Stimulated activated naive CD8-positive, alpha-beta T cell treated with anti-CD3 and anti-CD28 coated beads, Interleukin-15, Interleukin-2, amounts not matched to agents 100 ng/mL and 50 ng/mL, for 24 hours (primary cell): Measurements from ENCODE around the gene LRRC8D.
"Not testable (repeated sequence)": the region's sequence is repeated elsewhere in the genome, so short reads cannot be mapped to it uniquely, and the experiment has no call there.

Source experiments
- H3K27ac Mint-ChIP-seq: one replicate; pipeline ENCODE4 v1.8.0; 2021; ENCODE audit warnings: mild to moderate bottlenecking, mixed read lengths
- H3K27me3 Mint-ChIP-seq: one replicate; pipeline ENCODE4 v1.8.0; 2021; ENCODE audit warnings: mixed read lengths
- H3K36me3 Mint-ChIP-seq: one replicate; pipeline ENCODE4 v1.8.0; 2021; ENCODE audit warnings: low read depth, mixed read lengths
- H3K4me1 Mint-ChIP-seq: one replicate; pipeline ENCODE4 v1.8.0; 2021; ENCODE audit warnings: low read depth, mixed read lengths
- H3K4me3 Mint-ChIP-seq: one replicate; pipeline ENCODE4 v1.8.0; 2021; ENCODE audit warnings: mild to moderate bottlenecking, mixed read lengths
- H3K9me3 Mint-ChIP-seq: one replicate; pipeline ENCODE4 v1.8.0; 2021; ENCODE audit warnings: mixed read lengths

The LRRC8D gene

DNA sequence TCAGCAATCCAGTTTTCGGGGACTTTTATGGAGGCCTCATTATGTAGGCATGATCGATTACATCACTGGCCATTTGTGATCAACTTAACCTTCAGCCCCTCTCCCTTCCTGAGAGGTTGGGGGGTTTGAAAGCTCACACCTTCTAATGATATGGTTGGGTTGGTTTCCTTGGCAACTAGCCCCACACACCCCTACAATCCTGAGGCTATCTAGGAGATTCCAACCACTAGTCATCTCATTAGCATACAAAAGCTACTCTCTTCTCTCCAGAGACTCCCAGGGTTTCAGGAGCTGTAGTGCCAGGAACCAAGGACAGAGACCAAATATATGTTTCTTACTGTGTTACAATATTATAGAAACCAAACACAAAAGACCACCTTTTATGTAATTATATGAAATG is 138.9 kb downstream of the LRRC8D start:
- Mint-ChIP-seq H3K4me1 (peaks cover 37% of the 10 kb centered on the region), H3K27me3 (no peaks in the 10 kb centered on the region), H3K36me3 (peaks cover 4% of the 10 kb centered on the region), H3K9me3 (peaks cover 8% of the 10 kb centered on the region), H3K27ac (no peak overlapping the region), H3K4me3 (no peak overlapping the region)

DNA sequence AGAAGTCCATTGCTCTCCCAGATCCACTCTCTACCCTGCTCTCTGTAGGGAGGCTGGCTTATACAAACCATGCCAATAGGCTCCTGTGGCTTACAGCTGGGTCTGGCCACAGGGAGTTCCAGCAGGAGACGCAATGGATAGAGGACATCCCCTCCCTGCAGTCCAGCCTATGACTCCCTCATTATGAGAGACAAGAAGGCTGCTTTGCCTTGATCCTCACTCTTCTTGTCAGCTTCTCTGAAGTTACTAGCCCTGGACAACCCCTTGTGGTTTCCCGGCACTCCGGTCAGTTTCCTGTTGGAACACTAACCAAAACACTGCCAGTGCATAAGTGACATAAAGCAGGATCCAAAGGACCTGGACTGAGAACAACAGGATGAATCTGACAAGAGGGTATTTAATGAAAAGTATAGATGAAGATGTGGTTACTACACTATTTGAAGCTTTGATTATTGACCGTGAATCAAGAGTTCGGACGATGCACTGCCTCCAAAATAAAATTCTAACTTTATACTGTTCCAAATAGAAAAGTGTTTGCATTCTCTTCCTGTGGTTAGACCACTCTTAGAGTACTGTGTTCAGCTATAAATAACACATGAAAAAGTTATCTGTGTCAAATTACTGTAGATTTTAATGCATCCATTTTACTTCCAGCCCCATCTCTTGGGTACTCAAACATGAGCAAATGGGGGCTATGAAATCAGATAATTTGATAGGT is 141.4 kb downstream of the LRRC8D start:
- Mint-ChIP-seq H3K9me3 (peaks cover 8% of the 10 kb centered on the region), H3K36me3 (peaks cover 4% of the 10 kb centered on the region), H3K27ac (no peak overlapping the region), H3K4me1 (peaks cover 35% of the 10 kb centered on the region), H3K27me3 (no peaks in the 10 kb centered on the region), H3K4me3 (no peak overlapping the region)

DNA sequence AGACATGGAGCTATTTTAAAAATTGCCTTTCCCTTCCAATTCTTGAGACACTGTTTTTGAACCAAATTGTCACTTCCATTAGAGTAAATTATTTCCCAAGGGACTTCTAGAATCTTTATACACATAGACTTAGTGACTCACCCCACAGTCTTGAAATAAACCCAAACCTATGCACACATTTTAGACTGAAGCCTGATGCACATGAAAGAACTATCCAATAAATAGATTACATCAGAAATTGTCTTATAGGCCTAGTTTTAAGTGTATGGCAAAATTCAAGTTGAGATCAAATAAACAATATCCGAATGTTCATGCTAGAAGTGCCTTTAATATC is 141.9 kb downstream of the LRRC8D start:
- peaks cover 31% of the 10 kb centered on the region for H3K4me1 Mint-ChIP-seq
- no peak overlapping the region for H3K4me3 Mint-ChIP-seq
- H3K27me3 Mint-ChIP-seq = no peaks in the 10 kb centered on the region
- peaks cover 4% of the 10 kb centered on the region for H3K36me3 Mint-ChIP-seq
- peaks cover 8% of the 10 kb centered on the region for H3K9me3 Mint-ChIP-seq
- H3K27ac Mint-ChIP-seq = no peak overlapping the region

DNA sequence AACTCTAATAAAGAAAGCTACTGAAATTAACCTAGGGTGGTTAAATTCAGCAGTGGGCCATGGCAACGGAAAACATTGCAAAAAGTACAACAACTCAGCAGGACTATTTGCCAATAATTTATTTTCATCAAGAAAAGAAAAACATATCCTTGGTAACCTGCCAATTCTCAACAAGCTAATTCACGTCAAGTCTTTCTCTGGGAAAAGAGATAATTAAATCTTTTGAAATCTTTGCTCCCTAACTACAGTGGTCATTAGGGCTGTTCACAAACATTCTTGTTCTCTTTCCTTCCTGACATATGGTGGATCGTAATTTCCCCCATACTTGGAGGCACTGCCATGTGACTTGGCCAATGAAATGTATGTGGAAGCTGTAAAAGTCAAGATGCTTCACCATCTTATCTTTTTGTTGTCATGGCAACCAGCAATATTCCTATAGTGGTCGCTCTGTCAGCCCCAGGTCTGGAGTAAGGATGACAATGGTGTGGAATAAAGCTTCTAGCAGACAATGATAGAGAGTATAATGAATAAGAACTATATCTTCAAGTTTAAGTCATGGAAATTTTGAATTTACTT is 144.4 kb downstream of the LRRC8D start:
- Mint-ChIP-seq H3K9me3 (no peaks in the 10 kb centered on the region), H3K36me3 (no peaks in the 10 kb centered on the region), H3K27me3 (no peaks in the 10 kb centered on the region), H3K4me3 (no peak overlapping the region), H3K4me1 (peaks cover 16% of the 10 kb centered on the region), H3K27ac (no peak overlapping the region)

- no peak overlapping the region for H3K4me3 Mint-ChIP-seq
- no peaks in the 10 kb centered on the region for H3K36me3 Mint-ChIP-seq
- no peak overlapping the region for H3K27ac Mint-ChIP-seq
- no peaks in the 10 kb centered on the region for H3K27me3 Mint-ChIP-seq
- H3K4me1 Mint-ChIP-seq = peaks cover 16% of the 10 kb centered on the region
- no peaks in the 10 kb centered on the region for H3K9me3 Mint-ChIP-seq
These were observed 145.8 kb downstream of the LRRC8D start for GRCh38 chr1:89966656-89967055.

DNA sequence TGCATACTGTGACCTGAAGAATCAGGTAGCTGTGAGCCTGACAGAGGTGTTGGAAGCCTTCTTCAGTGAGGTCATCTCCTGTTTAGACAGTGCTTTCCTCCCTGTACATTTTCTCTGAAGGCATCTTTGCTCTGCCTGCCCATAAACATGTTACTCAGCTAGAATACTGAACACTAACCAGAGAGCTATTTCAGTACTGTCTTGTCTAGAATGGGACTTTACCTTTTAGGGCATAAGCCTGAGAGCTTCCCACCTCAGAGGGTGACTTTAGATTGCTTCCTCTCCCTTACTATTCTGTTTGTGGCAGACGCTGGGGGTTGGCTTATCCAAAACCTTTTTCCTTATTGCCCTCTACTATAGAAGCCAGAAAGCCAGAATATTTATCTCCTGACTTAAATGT is 150.8 kb downstream of the LRRC8D start:
- no peak overlapping the region for H3K27ac Mint-ChIP-seq
- H3K9me3 Mint-ChIP-seq = no peaks in the 10 kb centered on the region

DNA sequence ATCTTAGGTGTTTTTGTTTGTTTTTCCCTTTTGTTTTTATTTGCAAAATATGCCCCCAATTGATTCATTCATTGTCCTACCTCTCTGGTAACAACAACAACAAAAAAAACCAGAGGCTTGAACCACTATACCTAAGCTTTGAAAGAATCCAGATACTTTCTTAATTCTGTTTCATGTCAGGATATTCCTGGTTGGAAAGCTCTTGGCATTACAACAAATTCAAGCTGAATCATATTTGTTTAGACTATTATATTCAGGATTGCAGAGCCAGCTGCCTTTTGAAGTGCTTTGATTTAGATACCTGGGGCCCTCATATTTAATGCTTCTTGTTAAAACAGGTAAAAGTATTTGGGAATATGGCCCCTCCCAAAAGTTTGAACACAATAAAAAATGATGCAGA is 151.2 kb downstream of the LRRC8D start:
- no peak overlapping the region for H3K4me3 Mint-ChIP-seq
- peaks cover under 1% of the 10 kb centered on the region for H3K4me1 Mint-ChIP-seq
- H3K27ac Mint-ChIP-seq = no peak overlapping the region
- no peaks in the 10 kb centered on the region for H3K36me3 Mint-ChIP-seq
- H3K27me3 Mint-ChIP-seq = peaks cover 3% of the 10 kb centered on the region
- H3K9me3 Mint-ChIP-seq = no peaks in the 10 kb centered on the region

More for the DNA sequence above, 150.8 kb downstream of the LRRC8D start:
- H3K27me3 Mint-ChIP-seq = peaks cover 3% of the 10 kb centered on the region
- H3K4me1 Mint-ChIP-seq = peaks cover 5% of the 10 kb centered on the region
- H3K4me3 Mint-ChIP-seq = no peak overlapping the region
- no peaks in the 10 kb centered on the region for H3K36me3 Mint-ChIP-seq

- no peaks in the 10 kb centered on the region for H3K4me1 Mint-ChIP-seq
- peaks cover 3% of the 10 kb centered on the region for H3K27me3 Mint-ChIP-seq
- H3K27ac Mint-ChIP-seq = no peak overlapping the region
- H3K4me3 Mint-ChIP-seq = no peak overlapping the region
- no peaks in the 10 kb centered on the region for H3K36me3 Mint-ChIP-seq
- H3K9me3 Mint-ChIP-seq = no peaks in the 10 kb centered on the region
These were observed 152.8 kb downstream of the LRRC8D start for GRCh38 chr1:89973471-89974127.

- Mint-ChIP-seq H3K27ac (no peak overlapping the region), H3K4me1 (no peaks in the 10 kb centered on the region), H3K4me3 (no peak overlapping the region), H3K27me3 (peaks cover 3% of the 10 kb centered on the region), H3K36me3 (no peaks in the 10 kb centered on the region), H3K9me3 (no peaks in the 10 kb centered on the region)
These were observed 153.4 kb downstream of the LRRC8D start for GRCh38 chr1:89974256-89974655.

GRCh38 chr1:89974696-89975470 is 154.1 kb downstream of the LRRC8D start:
- Mint-ChIP-seq H3K4me3 (no peak overlapping the region), H3K27ac (no peak overlapping the region), H3K4me1 (no peaks in the 10 kb centered on the region), H3K36me3 (no peaks in the 10 kb centered on the region), H3K27me3 (peaks cover 3% of the 10 kb centered on the region), H3K9me3 (no peaks in the 10 kb centered on the region)

GRCh38 chr1:89975540-89976125 is 154.8 kb downstream of the LRRC8D start:
- Mint-ChIP-seq H3K36me3 (no peaks in the 10 kb centered on the region), H3K9me3 (no peaks in the 10 kb centered on the region), H3K27me3 (peaks cover 3% of the 10 kb centered on the region), H3K4me3 (no peak overlapping the region), H3K4me1 (no peaks in the 10 kb centered on the region), H3K27ac (no peak overlapping the region)

- Mint-ChIP-seq H3K27ac (no peak overlapping the region), H3K4me1 (no peaks in the 10 kb centered on the region), H3K9me3 (no peaks in the 10 kb centered on the region), H3K4me3 (no peak overlapping the region), H3K27me3 (no peaks in the 10 kb centered on the region), H3K36me3 (no peaks in the 10 kb centered on the region)
These were observed 157.9 kb downstream of the LRRC8D start for GRCh38 chr1:89978755-89979154.

DNA sequence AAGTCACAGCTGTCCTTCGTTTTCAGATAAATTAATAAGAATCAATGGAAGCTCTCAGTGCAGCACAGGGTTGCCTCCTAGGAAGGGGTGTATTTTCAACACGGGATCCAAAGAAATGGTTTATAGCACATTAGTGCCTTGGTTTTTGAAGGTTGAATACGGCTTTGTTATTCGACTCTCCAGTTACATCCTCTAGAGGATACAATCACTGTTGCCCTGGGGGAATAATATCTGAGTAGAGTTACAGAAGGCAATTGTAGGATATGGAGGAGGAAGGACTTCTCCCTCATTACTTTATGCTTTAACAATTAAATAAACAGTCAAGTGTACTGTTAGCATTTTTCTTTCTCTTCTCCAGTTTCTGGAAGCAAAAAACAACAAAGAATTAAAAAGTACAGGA is 159.8 kb downstream of the LRRC8D start:
- no peak overlapping the region for H3K4me3 Mint-ChIP-seq
- H3K36me3 Mint-ChIP-seq = no peaks in the 10 kb centered on the region
- no peaks in the 10 kb centered on the region for H3K27me3 Mint-ChIP-seq
- H3K9me3 Mint-ChIP-seq = no peaks in the 10 kb centered on the region
- H3K4me1 Mint-ChIP-seq = no peaks in the 10 kb centered on the region
- H3K27ac Mint-ChIP-seq = no peak overlapping the region

DNA sequence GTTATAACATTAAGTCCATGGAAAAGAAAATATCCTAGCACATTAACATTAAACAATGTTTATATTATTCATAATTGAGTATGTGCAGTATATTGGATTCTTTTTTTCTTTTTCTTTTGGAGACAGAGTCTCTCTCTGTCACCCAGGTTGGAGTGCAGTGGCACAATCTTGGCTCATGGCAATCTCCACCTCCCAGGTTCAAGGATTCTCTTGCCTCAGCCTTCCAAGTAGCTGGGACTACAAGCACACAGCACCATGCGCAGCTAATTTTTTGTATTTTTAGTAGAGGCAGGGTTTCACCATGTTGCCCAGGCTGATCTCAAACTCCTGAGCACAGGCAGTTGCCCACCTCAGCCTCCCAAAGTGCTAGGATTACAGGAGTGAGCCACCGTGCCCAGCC is 162.0 kb downstream of the LRRC8D start:
- H3K4me3 Mint-ChIP-seq, H3K36me3 Mint-ChIP-seq, H3K27me3 Mint-ChIP-seq, H3K9me3 Mint-ChIP-seq, H3K4me1 Mint-ChIP-seq, H3K27ac Mint-ChIP-seq: not testable (repeated sequence)

GRCh38 chr1:89984564-89985116 is 163.8 kb downstream of the LRRC8D start:
- H3K27ac Mint-ChIP-seq, H3K27me3 Mint-ChIP-seq, H3K4me1 Mint-ChIP-seq: not testable (repeated sequence)

More at GRCh38 chr1:89984564-89985116, 163.8 kb downstream of the LRRC8D start:
- not testable (repeated sequence) for H3K4me3 Mint-ChIP-seq, H3K9me3 Mint-ChIP-seq, H3K36me3 Mint-ChIP-seq
